B cell (primary cell): ENCODE measurements around the gene GRAP. TPM values are rescaled to one million over a fixed set of nuclear protein-coding genes. Genes with fewer than 3 reads are reported as not detected.

Experiments used
- ATAC-seq: fragments of 200-7000 bp; cut with Tn5 transposase; one replicate; pipeline ENCODE4 v1.10.0; 2021; ENCODE audit warnings: low read depth, mild to moderate bottlenecking, moderate number of reproducible peaks, moderate library complexity
- CTCF ChIA-PET: fragments of 350-600 bp; sonication (Branson Sonifier 250); formaldehyde crosslinking; loops from one replicate; lab custom pipeline; 2021; ENCODE audit warnings: antibody characterized with exemption, inconsistent platforms; lab: Charles Lee
- POLR2A ChIA-PET: fragments of 350-600 bp; sonication (Branson Sonifier 250); formaldehyde crosslinking; loops from one replicate; lab custom pipeline; 2021; ENCODE audit warnings: antibody characterized with exemption; lab: Charles Lee
- DNase-seq: peaks from one replicate; pipeline ENCODE4 v3.0.0; 2013
- H2AFZ ChIP-seq: 2 replicates; pipeline ENCODE4 v1.6.1; 2012; ENCODE audit warnings: mild to moderate bottlenecking, low read depth, low read length; ENCODE audit not compliant: insufficient read depth, poor library complexity, severe bottlenecking
- H3K27ac ChIP-seq, 2 donors: 1 replicate in 1 of 2; 2 replicates in 1 of 2; pipeline ENCODE4 v1.5.1; 2012 to 2013; ENCODE audit warnings: low read length in 2 of 2, mild to moderate bottlenecking in 2 of 2, moderate library complexity in 1 of 2
- H3K27me3 ChIP-seq, 4 experiments: fragments of 200-600 bp in 1 of 4; sonication (generic) in 1 of 4; replicated peaks in 1 of 4; 1 replicate in 2 of 4; 2 replicates in 2 of 4; pipeline versions ENCODE4 v1.6.1 to v1.7.0; 2013 to 2016; ENCODE audit warnings: low read length in 3 of 4, mild to moderate bottlenecking in 2 of 4, mixed read lengths in 1 of 4, moderate library complexity in 1 of 4; ENCODE audit not compliant: insufficient read depth in 4 of 4, control insufficient read depth in 3 of 4; ENCODE audit errors: control extremely low read depth in 1 of 4
- H3K36me3 ChIP-seq, 2 experiments: replicated peaks in 1 of 2; 1 replicate in 1 of 2; 2 replicates in 1 of 2; pipeline versions ENCODE4 v1.6.1 to v1.7.1; 2013; ENCODE audit warnings: low read length in 1 of 2; ENCODE audit not compliant: insufficient read depth in 2 of 2, control insufficient read depth in 1 of 2; ENCODE audit errors: control extremely low read depth in 1 of 2, extremely low read depth in 1 of 2
- H3K4me1 ChIP-seq, 2 donors: fragments of 200-600 bp in 1 of 2; sonication (generic) in 1 of 2; 1 replicate in 1 of 2; 2 replicates in 1 of 2; pipeline versions ENCODE4 v1.5.1 to v1.6.1; 2013 to 2017; ENCODE audit warnings: low read length in 2 of 2; ENCODE audit not compliant: control insufficient read depth in 2 of 2, insufficient read depth in 2 of 2
- H3K4me2 ChIP-seq: replicated peaks from 2 replicates; pipeline ENCODE3; 2012; ENCODE audit warnings: mild to moderate bottlenecking, low read depth, low read length; ENCODE audit not compliant: poor library complexity, severe bottlenecking
- H3K4me3 ChIP-seq, 5 experiments: fragments of 200-600 bp in 1 of 5; sonication (generic) in 1 of 5; 1 replicate in 3 of 5; 2 replicates in 2 of 5; pipeline versions ENCODE4 v1.5.1 to v1.7.0; 2011 to 2016; ENCODE audit warnings: low read length in 4 of 5, mild to moderate bottlenecking in 4 of 5, low read depth in 2 of 5, control low read depth in 1 of 5, moderate library complexity in 1 of 5; ENCODE audit not compliant: insufficient read depth in 1 of 5; ENCODE audit errors: control extremely low read depth in 1 of 5, extremely low read depth in 1 of 5
- H3K79me2 ChIP-seq: fragments of 200-600 bp; sonication (generic); one replicate; pipeline ENCODE4 v1.6.0; 2016; ENCODE audit warnings: low read length; ENCODE audit not compliant: control insufficient read depth, insufficient read depth
- H3K9ac ChIP-seq: fragments of 200-600 bp; sonication (generic); 2 replicates; pipeline ENCODE4 v1.6.1; 2017; ENCODE audit warnings: mild to moderate bottlenecking, low read length, moderate library complexity
- H3K9me3 ChIP-seq, 3 donors: one replicate each; pipeline versions ENCODE4 v1.6.1 to v1.7.1; 2013; ENCODE audit warnings: low read length in 2 of 3; ENCODE audit not compliant: control insufficient read depth in 2 of 3, insufficient read depth in 1 of 3; ENCODE audit errors: control extremely low read depth in 1 of 3
- H4K20me1 ChIP-seq: 2 replicates; pipeline ENCODE4 v1.6.0; 2012; ENCODE audit warnings: mild to moderate bottlenecking, low read length; ENCODE audit not compliant: insufficient read depth, control insufficient read depth, poor library complexity, severe bottlenecking
- H3K27ac Mint-ChIP-seq: one replicate; pipeline ENCODE4 v1.8.0; 2021; ENCODE audit warnings: mixed read lengths
- H3K27me3 Mint-ChIP-seq: one replicate; pipeline ENCODE4 v1.8.0; 2021; ENCODE audit warnings: mixed read lengths
- H3K4me1 Mint-ChIP-seq: one replicate; pipeline ENCODE4 v1.8.0; 2021; ENCODE audit warnings: mixed read lengths
- H3K4me3 Mint-ChIP-seq: one replicate; pipeline ENCODE4 v1.8.0; 2021; ENCODE audit warnings: mixed read lengths
- H3K9me3 Mint-ChIP-seq: one replicate; pipeline ENCODE4 v1.8.0; 2022; ENCODE audit warnings: mixed read lengths; ENCODE audit not compliant: insufficient read depth
- CTCF ChIP-seq: fragments of 200-600 bp; IDR thresholded peaks from one replicate; pipeline ENCODE4 v1.8.0; 2022; ENCODE audit warnings: antibody characterized with exemption, mild to moderate bottlenecking
- EZH2 ChIP-seq: IDR thresholded peaks from 2 replicates; pipeline ENCODE4 v1.6.1; 2012; ENCODE audit warnings: borderline replicate concordance, low read depth, mild to moderate bottlenecking, moderate library complexity, low read length; ENCODE audit not compliant: insufficient read depth, poor library complexity, severe bottlenecking
- WGBS: methylation state at CpG from one replicate; pipeline ENCODE4 v1.1.5; 2013; ENCODE audit warnings: missing lambda C conversion rate; ENCODE audit not compliant: insufficient coverage; 5-methylcytosine and 5-hydroxymethylcytosine counted together
- intact Hi-C: fragments of 100-400 bp; cut with micrococcal nuclease; formaldehyde crosslinking; loops from one replicate; pipeline ENCODE4 v1.10.0; 2022
- polyA plus RNA-seq: library from polyadenylated mRNA; depleted of rRNA; stranded (reverse); fragments of >200 nt; gene quantifications from 2 replicates; pipeline ENCODE4 v1.2.3, GENCODE V29; 2012
- total RNA-seq, 2 donors: library from RNA; stranded (reverse); fragments of 120-200 nt in 1 of 2; gene quantifications; 1 replicate in 1 of 2; 2 replicates in 1 of 2; pipeline versions ENCODE4 v1.2.3 to v1.2.4, GENCODE V29; 2013 to 2022

The GRAP gene
- total and polyA plus RNA-seq, 2 donors (not counting 1 experiment from before 2014, with no cell fraction given): 59.8 to 93.2 TPM

- H3K9me3 Mint-ChIP-seq: no peaks in the 10 kb centered on the region
- intact Hi-C loops: no loop called here
- ATAC-seq (no peak), DNase-seq (peak; percentile 27)
- Histone ChIP-seq H2AFZ (no peak overlapping the region), H3K36me3 (peaks cover 0 to 5% of the 10 kb centered on the region in 2 experiments), H3K4me3 (peak overlapping the region in 1 of 5 experiments; percentile 72), H4K20me1 (peaks cover 26% of the 10 kb centered on the region), H3K4me2 (peak overlapping the region; percentile 97), H3K79me2 (peaks cover 6% of the 10 kb centered on the region), H3K9ac (no peak overlapping the region), H3K27ac (no peak overlapping the region), H3K4me1 (peaks cover 26 to 40% of the 10 kb centered on the region in 2 donors), H3K27me3 (no peaks in the 10 kb centered on the region), H3K9me3 (no peaks in the 10 kb centered on the region)
- POLR2A ChIA-PET: no interaction called here
- H3K27ac Mint-ChIP-seq: peak overlapping the region; percentile 41
- 69% methylated on average over 5 of the region's 11 CpGs for WGBS
- H3K27me3 Mint-ChIP-seq: no peaks in the 10 kb centered on the region
- no peak for TF ChIP-seq CTCF
- CTCF ChIA-PET: interaction anchor here (4.0 kb wide), 1 partner anchor 41 kb away, joined by 21 read pairs; no protein-coding TSS in a partner anchor
- H3K4me3 Mint-ChIP-seq: peak overlapping the region; percentile 88
- H3K4me1 Mint-ChIP-seq: peaks cover 40% of the 10 kb centered on the region
Measured at GRCh38 chr17:19002805-19003542, 43.8 kb downstream of the GRAP start.

- Histone ChIP-seq H3K4me1 (peaks cover 26 to 40% of the 10 kb centered on the region in 2 donors), H3K36me3 (peaks cover 0 to 6% of the 10 kb centered on the region in 2 experiments), H4K20me1 (peaks cover 36% of the 10 kb centered on the region), H3K4me3 (no peak overlapping the region), H2AFZ (no peak overlapping the region), H3K9me3 (no peaks in the 10 kb centered on the region), H3K9ac (no peak overlapping the region), H3K27me3 (no peaks in the 10 kb centered on the region), H3K27ac (no peak overlapping the region), H3K4me2 (peak overlapping the region; percentile 97), H3K79me2 (peaks cover 6% of the 10 kb centered on the region)
- Mint-ChIP-seq H3K4me3 (peak overlapping the region; percentile 88), H3K4me1 (peaks cover 40% of the 10 kb centered on the region), H3K27ac (peak overlapping the region; percentile 26), H3K9me3 (no peaks in the 10 kb centered on the region), H3K27me3 (no peaks in the 10 kb centered on the region)
- TF ChIP-seq EZH2 (no peak), CTCF (no peak)
- ChIA-PET POLR2A (interaction anchor here (0.8 kb wide), 1 partner anchor 10 kb away, joined by 3 read pairs; no protein-coding TSS in a partner anchor), CTCF (interaction anchor here (4.0 kb wide), 1 partner anchor 40 kb away, joined by 21 read pairs; no protein-coding TSS in a partner anchor)
- peak; percentile 33 for DNase-seq
- ATAC-seq: no peak
- 49% methylated on average over 6 of the region's 7 CpGs for WGBS
- intact Hi-C loops: no loop called here
Measured at GRCh38 chr17:19001907-19002590, 44.7 kb downstream of the GRAP start.
